Measurements from ENCODE around the gene XDH. TPM values are rescaled to one million over a fixed set of nuclear protein-coding genes. Genes with fewer than 3 reads are reported as not detected.

The XDH gene
- 0.54 TPM for total RNA-seq

DNA sequence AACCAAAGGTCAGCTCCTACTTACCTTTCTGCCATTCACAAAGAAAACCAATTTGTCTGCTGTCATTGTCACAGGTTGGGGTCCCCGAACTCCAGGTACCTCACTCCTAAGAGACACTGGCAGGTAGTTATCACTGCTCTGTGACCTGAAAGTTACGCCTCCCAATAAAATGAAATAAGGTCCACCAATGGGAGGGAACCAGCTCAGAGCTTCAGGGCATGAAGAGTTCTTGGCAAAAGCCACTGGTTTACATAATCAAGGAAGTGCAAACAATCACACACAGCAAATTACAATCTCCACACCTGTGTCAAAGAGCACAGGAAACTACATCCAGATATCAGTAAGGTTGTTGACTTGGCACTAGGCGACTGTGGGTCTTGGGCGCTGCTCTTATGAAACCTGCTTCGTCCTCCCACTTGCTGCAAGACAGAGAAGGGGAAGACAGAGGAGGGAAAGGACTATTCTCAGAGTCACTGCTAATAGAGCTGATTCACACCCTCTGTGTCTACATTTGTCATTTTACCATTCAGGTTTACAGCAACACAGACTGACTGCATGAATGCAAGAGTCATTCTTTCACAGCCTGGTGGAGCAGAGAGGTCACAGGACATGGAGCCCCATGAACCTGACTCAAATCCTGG lies at the start of gene XDH:
XDH (minus strand) TSS at position 142 of the 641 bp plus-strand sequence; CDS start at position 66, 76 bp downstream.
- no peak for DNase-seq (ENCODE audit: low read depth in 2 of 3, low spot score in 2 of 3)

- no peak for DNase-seq (ENCODE audit: low read depth in 2 of 3, low spot score in 2 of 3)
Observed at GRCh38 chr2:31457651-31458050, 43.1 kb upstream of the XDH start.

DNA sequence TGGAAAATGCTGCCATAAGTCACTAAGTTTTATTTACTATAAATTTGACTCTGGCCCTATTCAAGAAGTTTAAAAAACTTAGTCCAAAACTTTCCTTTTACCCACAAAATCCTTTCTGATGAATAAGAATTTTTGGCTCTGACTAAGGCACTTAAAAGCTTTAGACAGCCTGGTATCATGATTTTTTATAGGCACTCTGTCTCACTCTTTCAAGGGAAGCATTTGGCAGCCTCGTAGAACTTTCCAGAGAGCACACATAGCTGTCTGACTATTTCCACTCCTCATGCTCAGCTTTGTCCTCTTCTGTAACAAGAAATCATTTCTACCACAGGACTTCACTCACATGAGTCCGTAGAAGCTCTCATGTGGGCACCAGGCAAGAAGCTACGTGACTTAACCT lies 32.3 kb upstream of the XDH start:
- no peak for DNase-seq (ENCODE audit: low read depth in 2 of 3, low spot score in 2 of 3)

DNA sequence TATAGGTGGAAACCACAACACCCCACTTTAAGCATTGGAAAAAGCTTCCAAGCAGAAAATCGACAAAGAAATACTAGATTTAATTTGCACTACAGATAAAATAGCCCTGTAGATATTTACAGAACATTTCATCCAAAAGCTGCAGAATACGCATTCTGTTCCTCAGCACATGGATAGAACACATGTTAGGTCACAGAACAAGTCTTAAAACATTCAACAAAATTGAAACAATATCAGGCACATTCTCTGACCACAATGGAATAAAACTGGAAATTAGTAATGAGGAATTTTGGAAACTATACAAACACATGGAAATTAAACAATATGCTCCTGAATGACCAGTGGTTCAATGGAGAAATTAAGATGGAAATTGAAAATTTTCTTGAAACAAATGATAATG lies 27.8 kb upstream of the XDH start:
- DNase-seq (ENCODE audit: low read depth in 2 of 3, low spot score in 2 of 3), result no peak

DNA sequence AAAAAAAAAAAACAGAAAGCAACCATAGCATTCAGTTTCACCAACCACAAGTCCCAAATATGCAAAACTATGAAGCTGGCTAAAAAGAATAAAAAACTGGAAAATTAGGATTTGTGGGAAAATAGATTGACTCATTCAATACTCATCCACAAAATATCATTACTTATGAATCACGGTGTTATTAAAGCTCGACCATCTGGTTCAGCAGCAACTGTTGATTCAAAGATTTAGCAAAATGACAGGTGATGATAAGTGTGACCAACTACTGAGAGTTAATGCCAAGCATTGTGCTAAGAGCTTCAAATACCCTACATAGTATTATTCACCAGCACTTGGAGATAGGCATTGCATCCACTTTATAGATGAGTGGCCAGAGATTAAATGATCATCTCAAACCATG lies 26.2 kb upstream of the XDH start:
- no peak for DNase-seq (ENCODE audit: low read depth in 2 of 3, low spot score in 2 of 3)

GRCh38 chr2:31434911-31435310 lies 20.4 kb upstream of the XDH start:
- no peak for DNase-seq (ENCODE audit: low read depth in 2 of 3, low spot score in 2 of 3)

DNA sequence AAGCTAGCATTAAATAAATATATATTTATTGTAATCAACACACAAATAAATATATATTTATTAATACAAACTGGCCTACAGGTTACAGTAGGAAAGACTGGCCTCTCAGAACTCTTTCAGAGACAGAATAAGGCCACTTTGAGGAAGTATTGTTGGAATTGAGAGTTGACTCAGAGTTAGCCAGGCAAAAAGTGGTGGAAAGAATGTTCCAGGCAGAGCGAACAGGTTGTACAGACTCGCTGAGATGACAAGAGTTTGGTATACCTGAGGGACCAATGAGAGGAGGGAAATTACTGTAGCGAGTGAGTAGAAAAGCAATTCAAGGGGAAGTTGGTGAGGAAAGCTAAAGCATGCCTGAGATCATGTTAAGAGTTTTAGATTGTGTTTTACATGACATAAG lies 19.0 kb upstream of the XDH start:
- DNase-seq (ENCODE audit: low read depth in 2 of 3, low spot score in 2 of 3), result no peak

DNA sequence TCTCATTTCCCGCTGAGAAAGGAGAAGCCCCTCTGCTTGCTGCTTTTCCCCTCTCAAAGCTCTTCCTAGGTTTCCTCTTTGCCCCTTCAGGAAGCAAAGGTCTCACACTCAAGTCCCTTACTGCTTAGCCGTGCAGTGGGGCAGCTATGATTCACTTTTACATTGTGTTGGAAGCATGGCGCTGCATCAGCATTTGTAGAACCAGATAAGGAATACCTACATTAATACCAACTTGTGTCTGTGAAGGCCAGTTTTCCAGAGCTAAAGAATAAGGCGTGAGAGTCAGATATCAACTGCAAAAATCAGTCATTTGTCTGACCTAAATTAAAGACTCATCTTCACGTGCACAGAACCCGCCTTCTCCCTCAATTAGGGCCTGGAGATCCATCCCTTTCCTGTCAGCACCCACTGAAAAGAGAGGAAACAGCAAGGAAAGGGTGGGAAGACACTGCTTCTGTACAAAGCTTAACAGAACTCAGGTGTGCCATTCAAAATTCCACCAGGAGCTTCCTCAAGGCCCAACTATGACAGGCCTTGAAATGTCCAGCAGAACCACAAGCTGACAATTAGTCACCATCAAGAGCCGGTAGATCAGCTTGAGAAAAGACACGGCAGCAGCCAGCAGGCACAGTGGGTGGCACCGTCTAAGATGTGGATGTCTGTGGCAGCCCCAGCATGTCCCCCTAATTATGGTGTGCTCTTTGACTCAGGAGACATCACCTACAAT lies 16.1 kb upstream of the XDH start:
- DNase-seq (ENCODE audit: low read depth in 2 of 3, low spot score in 2 of 3), result no peak

GRCh38 chr2:31429759-31430438 lies 15.4 kb upstream of the XDH start:
- no peak for DNase-seq (ENCODE audit: low read depth in 2 of 3, low spot score in 2 of 3)

GRCh38 chr2:31429040-31429439 lies 14.5 kb upstream of the XDH start:
- no peak for DNase-seq (ENCODE audit: low read depth in 2 of 3, low spot score in 2 of 3)

- no peak for DNase-seq (ENCODE audit: low read depth in 2 of 3, low spot score in 2 of 3)
Observed at GRCh38 chr2:31428001-31428418, 13.5 kb upstream of the XDH start.

DNA sequence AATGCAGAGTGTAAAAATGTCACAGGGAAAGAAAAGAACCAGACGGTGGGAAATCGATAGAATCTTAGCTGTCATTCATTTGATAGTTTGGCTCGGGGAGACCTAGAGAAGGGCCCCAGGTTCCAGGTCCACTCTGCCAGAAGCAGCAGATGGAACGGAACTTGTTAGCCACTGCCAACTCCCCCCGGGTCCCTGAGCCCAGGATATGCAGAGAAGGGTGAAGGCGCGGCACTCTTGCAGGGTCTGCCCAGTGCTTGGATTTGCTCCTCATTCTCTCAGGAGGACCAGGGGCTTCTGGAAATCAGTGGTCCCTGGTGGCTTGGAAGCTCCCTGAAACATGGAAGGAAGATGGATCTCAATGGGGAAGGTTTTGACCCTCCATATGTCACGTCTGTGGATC lies 11.6 kb upstream of the XDH start:
- DNase-seq (ENCODE audit: low read depth in 2 of 3, low spot score in 2 of 3), result no peak

DNA sequence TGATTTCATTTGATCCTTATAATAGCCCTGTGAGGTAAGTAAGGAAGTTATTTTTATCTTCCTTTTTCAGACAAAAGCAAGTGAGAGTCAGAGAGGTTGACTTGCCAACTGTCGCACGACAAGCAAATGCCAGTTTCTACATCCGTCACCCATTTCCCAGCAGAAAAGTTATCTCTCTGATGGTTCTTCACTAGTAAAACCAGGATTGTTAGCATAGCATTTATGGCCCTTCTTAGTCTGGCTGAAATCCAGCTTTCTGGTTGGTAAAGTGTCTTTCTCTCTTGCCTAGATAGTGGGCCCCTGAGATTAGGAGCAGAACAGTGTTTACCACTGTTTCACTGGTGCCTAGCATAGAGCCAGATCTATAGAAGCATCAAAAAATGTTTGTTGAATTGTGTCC lies 7.1 kb upstream of the XDH start:
- no peak for DNase-seq (ENCODE audit: low read depth in 2 of 3, low spot score in 2 of 3)

GRCh38 chr2:31420936-31421335 lies 6.4 kb upstream of the XDH start:
- no peak for DNase-seq (ENCODE audit: low read depth in 2 of 3, low spot score in 2 of 3)

DNA sequence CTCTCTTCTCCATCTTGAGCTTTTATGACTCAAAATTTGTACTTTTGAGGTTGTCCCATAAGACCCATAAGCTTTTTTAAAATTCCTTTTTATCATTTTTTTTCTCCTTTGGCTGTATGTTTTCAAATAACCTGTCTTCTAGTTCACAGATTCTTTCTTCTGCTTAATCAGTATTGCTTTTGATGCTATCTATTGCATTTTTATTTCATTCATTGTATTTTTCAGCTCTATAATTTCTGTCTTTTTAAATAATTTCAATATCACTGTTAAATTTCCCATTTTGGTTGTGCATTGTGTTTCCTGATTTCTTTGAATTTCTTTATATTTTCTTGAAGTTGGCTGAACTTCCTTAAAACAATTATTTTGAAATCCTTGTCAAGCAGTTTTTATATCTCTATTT lies 4.8 kb upstream of the XDH start:
- no peak for DNase-seq (ENCODE audit: low read depth in 2 of 3, low spot score in 2 of 3)

- no peak for DNase-seq (ENCODE audit: low read depth in 2 of 3, low spot score in 2 of 3)
Observed at GRCh38 chr2:31415421-31415820, 879 bp upstream of the XDH start.

GRCh38 chr2:31413862-31414550 lies 536 bp downstream of the XDH start:
- no peak for DNase-seq (ENCODE audit: low read depth in 2 of 3, low spot score in 2 of 3)

- DNase-seq (ENCODE audit: low read depth in 2 of 3, low spot score in 2 of 3), result no peak
Observed at GRCh38 chr2:31413025-31413424, 1.5 kb downstream of the XDH start.

- DNase-seq (ENCODE audit: low read depth in 2 of 3, low spot score in 2 of 3), result no peak
Observed at GRCh38 chr2:31411771-31412170, 2.8 kb downstream of the XDH start.

GRCh38 chr2:31406593-31407385 lies 7.8 kb downstream of the XDH start:
- DNase-seq (ENCODE audit: low read depth in 2 of 3, low spot score in 2 of 3), result no peak

DNA sequence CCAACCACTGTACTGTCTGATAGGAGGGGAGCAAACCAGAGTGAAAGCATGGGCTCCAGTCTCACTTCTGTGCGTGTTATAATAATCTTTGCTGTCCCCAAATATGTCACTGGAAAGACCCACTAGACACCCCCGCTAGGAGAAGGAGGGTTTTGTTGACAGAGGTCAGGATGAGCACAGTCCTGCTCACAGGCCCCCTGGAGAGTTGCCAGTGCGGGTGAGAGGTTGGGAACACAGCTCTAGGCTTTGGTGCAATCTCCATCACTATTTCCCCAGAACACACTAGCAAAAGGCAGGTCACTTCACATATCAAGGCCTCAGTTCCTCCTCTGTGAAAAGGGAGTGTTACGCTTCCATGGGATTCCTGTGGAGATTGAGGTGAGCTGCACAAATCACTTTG lies 9.7 kb downstream of the XDH start:
- no peak for DNase-seq (ENCODE audit: low read depth in 2 of 3, low spot score in 2 of 3)

All from hematopoietic multipotent progenitor cell (in vitro differentiated cells).